ENCODE data around the gene PTPRN2.
"Not testable (repeated sequence)": the region's sequence is repeated elsewhere in the genome, so short reads cannot be mapped to it uniquely, and the experiment has no call there.

Gene PTPRN2

GRCh38 chr7:157908006-157908782, 679.4 kb downstream of the PTPRN2 start:
- DNase-seq (ENCODE audit: low read depth, low spot score) = no peak

- DNase-seq (ENCODE audit: low read depth, low spot score) = no peak
Measured at GRCh38 chr7:157907091-157907490, 680.5 kb downstream of the PTPRN2 start.

DNA sequence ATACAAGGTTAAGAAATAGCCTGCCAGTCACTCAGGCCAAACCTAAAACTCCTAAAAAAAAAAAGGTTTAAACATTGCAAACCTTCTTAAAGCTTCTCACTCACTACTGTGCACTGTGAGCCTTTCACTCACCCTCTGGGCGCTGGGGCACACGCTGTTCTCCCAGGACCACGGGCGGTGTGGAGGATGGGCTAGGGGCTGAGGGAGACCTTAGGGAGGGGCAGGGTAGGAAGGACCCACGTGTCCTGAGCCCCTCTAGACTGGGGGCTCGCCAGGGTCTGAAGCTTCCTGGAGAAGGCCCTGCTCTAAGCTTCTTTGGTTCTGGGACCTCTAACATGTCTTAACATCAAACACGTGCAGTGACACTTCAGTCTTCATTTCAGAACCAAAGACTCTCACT, 681.0 kb downstream of the PTPRN2 start:
- DNase-seq (ENCODE audit: low read depth, low spot score) = no peak

DNA sequence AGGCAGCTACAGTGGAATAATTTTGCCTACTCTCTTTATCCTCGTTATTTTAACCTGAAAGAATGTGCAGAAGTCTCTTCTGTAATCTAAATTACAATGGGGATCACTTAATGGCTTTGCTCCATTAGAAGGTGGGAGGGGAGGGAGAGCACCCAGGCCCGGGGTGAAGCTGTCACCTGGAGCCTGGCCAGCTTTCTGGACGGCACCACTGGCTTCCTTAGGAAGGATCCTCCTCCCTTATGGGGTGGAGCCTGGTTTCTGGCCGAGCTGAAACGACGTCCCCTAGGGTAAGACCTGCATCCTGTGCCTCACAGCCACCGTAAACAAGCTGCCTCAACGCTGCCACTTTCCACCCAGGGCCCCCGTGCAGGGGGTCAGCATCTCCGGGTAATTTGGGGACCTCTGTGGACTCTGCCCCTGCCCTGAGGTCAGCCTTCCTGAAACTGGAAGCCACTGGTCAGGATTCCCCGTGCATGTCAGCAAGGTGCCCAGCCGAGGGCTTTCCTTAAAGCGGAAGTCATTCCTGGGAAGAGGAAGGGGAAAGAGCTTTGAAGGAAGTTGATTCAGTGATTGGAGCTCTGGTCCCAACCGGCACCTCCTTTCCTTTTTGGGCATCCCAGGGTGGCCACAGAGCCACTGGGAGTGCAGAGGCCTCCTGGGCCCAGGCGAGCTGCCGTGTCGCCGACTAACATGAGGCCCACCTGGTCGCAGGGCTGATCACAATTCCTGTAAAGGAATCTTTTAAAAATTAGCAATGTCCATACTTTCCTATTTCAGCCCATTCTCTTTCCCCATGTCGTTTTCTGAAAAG, 681.8 kb downstream of the PTPRN2 start:
- DNase-seq (ENCODE audit: low read depth, low spot score) = no peak

DNA sequence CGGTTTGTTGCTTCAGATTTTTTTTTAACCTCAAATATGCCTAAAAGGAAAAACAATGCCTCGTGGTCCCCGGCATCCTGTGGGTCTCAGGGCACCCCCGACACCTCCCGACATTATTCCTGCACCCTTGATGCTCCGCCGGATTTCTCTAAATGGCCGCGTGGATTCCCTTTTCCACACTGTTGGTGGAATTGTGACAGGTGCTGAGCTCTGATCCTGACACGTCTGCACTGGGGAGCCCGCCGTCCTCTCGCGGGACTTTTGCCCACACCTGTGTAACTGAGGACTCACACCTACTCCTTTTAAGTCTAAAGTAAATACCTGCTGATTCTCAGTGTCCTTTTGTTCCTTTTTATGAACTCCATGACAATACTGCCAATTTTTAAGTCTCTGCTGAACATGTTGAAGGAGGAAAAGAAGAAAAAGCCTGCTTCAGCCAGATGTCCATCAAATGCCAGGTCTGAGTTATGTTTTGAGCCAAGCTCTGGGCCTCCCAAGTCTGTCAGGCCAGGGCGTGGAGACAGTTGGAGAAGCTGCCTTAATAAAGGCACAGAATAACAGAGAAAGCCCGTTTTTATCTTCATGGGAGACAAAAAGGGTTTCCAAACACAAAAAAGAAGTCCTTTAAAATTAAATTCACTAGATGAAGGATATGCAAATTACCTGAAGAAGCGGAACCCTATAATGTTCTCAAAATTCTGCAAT, 682.6 kb downstream of the PTPRN2 start:
- DNase-seq (ENCODE audit: low read depth, low spot score) = no peak

DNA sequence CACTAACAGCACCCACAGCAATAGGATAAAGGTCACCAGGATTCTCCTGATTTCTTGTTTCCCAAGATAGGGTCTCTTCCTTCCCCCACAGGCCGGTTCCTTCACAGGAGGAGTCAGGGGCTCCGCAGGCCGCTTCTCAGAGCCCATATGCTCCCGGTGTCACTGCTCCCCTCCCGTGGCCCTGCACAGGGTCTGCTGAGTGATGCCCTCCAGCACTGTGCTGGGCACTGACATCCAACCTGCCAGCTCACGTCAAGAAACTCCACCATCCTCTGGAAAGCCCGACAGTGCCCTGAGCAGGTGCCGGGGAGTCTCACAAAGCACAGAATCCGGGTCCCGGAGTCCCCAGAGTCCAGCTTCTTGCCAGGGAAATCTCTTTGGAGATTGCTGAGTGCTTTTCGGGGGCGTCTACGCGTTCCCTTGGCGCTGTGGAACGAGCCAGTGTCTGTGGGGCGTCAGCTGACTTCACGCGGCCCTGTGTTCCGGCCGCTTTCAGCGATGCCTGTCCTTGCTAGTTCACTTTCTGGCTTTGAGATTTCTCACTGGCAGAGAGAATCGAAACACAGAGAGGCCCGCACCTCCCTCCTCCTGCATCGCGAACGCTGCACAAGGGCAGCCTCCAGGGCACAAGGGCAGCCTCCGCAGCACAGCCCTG, 683.3 kb downstream of the PTPRN2 start:
- no peak for DNase-seq (ENCODE audit: low read depth, low spot score)

- DNase-seq (ENCODE audit: low read depth, low spot score) = no peak
Measured at GRCh38 chr7:157903710-157904109, 683.9 kb downstream of the PTPRN2 start.

DNA sequence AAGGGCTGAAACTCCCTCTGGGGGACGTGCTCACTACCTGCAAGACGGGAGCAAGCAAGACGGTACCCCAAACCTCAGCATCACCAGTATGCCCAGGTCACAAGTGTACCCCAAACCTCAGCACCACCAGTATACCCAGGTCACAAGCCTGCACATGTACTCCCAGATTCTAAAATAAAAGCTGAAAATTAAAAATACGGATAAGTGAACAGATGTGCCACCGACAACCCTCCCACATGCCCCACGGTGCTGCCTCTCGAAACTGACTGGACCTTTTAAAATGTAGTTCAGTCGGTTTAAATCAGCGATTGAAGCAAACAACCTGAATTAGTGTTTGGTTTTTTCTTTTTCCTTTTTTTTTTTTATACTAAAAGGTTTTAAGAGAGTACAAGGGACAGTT, 684.3 kb downstream of the PTPRN2 start:
- no peak for DNase-seq (ENCODE audit: low read depth, low spot score)

- DNase-seq (ENCODE audit: low read depth, low spot score) = not testable (repeated sequence)
Measured at GRCh38 chr7:157901816-157902610, 685.6 kb downstream of the PTPRN2 start.

GRCh38 chr7:157901166-157901565, 686.5 kb downstream of the PTPRN2 start:
- no peak for DNase-seq (ENCODE audit: low read depth, low spot score)

- no peak for DNase-seq (ENCODE audit: low read depth, low spot score)
Measured at GRCh38 chr7:157900556-157900955, 687.1 kb downstream of the PTPRN2 start.

GRCh38 chr7:157900011-157900410, 687.6 kb downstream of the PTPRN2 start:
- DNase-seq (ENCODE audit: low read depth, low spot score) = no peak

GRCh38 chr7:157898802-157899505, 688.7 kb downstream of the PTPRN2 start:
- DNase-seq (ENCODE audit: low read depth, low spot score) = no peak

DNA sequence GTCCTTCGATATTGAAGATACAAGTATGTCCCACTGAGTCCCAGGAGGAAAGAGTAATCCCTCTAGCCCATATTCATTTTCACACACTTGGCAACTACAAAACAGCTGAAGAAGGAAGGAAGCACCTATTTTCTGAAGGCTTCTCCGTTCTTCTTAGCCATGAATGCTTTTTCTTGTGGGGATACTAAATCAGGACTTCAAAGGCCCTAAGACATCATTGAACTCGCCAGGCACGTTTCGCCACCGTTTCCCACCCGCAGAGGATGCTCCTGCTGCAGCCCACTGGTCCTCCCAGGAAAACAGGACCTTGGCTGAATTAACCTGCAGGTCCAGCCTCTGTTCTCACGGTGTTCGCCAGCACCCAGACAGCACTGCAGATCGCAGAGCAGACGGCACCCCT, 689.4 kb downstream of the PTPRN2 start:
- no peak for DNase-seq (ENCODE audit: low read depth, low spot score)

DNA sequence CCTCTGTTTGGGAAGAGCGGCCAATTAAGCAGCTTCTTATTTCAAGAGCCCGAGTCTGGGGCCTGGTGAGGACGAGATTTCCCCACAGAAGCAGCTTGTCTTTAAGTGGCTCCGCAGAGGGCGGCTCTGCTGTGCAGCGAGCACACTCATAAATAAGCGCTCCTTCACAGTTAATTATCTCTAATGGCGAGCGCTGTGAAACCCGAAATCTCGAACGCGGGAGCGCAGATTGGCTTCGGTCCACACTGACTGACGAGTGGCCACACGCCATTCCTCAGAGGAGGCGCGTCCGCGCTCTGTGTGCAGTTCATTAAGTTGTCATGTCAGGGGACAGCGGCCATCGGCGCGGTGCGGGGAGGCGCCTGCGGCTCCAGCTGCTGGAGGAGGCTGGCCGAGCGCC, 689.9 kb downstream of the PTPRN2 start:
- no peak for DNase-seq (ENCODE audit: low read depth, low spot score)

DNA sequence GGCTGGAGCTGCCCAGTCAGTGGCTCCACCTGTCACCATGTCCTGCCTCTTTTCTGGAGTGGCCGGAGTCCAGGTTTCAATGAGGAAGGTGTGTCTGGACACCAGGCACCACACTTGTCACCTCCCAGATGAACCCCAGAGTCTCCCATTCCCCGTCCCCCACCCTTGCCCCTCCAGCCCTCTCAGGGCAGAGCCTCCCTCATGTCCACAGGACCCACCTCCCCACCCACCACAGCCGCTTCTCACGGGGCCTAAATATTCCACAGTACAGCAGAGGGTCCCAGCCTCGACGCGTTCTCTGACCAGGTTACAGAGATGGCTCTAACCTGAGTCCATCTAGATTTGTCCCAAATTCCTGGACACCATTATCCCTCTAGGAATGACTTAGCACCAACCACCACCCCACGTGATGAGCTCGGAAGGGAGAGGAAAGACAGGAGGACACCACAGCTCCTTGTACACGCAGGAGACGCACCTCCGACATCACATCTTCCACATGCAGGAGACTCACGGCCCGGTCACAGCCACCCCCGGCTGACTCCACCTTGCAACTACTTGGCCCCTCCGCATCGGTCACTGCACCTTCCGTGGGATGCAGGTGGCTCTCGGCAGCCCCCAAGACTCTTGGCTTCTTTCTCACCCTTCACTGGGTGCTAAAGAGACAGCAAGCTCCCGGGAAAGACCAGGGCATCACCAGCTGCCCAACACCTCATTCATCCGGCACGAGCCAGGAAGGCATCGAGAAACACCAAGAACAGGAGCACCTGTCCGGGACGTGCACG, 690.7 kb downstream of the PTPRN2 start:
- DNase-seq (ENCODE audit: low read depth, low spot score) = no peak

- not testable (repeated sequence) for DNase-seq (ENCODE audit: low read depth, low spot score)
Measured at GRCh38 chr7:157896376-157896675, 691.3 kb downstream of the PTPRN2 start.

GRCh38 chr7:157895520-157896375, 691.9 kb downstream of the PTPRN2 start:
- no peak for DNase-seq (ENCODE audit: low read depth, low spot score)

DNA sequence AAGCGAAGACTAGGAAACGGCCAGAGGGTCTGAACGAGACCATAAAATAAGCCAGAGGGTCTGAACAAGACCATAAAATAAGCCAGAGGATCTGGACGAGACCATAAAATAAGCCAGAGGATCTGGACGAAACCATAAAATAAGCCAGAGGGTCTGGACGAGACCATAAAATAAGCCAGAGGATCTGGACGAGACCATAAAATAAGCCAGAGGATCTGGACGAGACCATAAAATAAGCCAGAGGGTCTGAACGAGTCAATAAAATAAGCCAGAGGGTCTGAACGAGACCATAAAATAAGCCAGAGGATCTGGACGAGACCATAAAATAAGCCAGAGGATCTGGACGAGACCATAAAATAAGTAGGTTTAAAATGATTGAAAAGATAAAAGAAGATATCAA, 692.5 kb downstream of the PTPRN2 start:
- not testable (repeated sequence) for DNase-seq (ENCODE audit: low read depth, low spot score)

Data from smooth muscle cell of the brain vasculature (primary cell).